Body of pancreas (tissue), 4 donors: ENCODE measurements around the gene UBAC2. TPM values are rescaled to one million over a fixed set of nuclear protein-coding genes. Genes with fewer than 3 reads are reported as not detected.

ENCODE experiments used
- ATAC-seq: fragments of 150-250 bp; one replicate; pipeline ENCODE4 v1.9.1; 2016
- DNase-seq, 4 donors: peaks; one replicate each; pipeline ENCODE4 v3.0.0-alpha.2; 2019
- H3K27ac ChIP-seq, 4 donors: fragments of 200-600 bp; sonication (generic); 1 replicate in 3 of 4; 2 replicates in 1 of 4; pipeline versions ENCODE4 v1.5.1 to v1.6.1; 2016 to 2019; ENCODE audit warnings: mild to moderate bottlenecking in 1 of 4, mixed read lengths in 1 of 4, moderate library complexity in 1 of 4
- H3K27me3 ChIP-seq, 2 donors: fragments of 200-600 bp; sonication (generic); one replicate each; pipeline ENCODE4 v1.6.0; 2016; ENCODE audit warnings: mild to moderate bottlenecking in 1 of 2
- H3K36me3 ChIP-seq, 2 donors: fragments of 200-600 bp; sonication (generic); replicated peaks in 1 of 2; 2 replicates each; pipeline ENCODE4 v1.5.1; 2016; ENCODE audit warnings: low read depth in 2 of 2; ENCODE audit not compliant: insufficient read depth in 1 of 2
- H3K4me1 ChIP-seq: fragments of 200-600 bp; sonication (generic); one replicate; pipeline ENCODE4 v1.6.0; 2016
- H3K4me3 ChIP-seq, 2 donors: fragments of 200-600 bp; sonication (generic); 1 replicate in 1 of 2; 2 replicates in 1 of 2; pipeline ENCODE4 v1.5.1; 2016 to 2019
- H3K9me3 ChIP-seq, 3 donors: fragments of 200-600 bp; sonication (generic); 1 replicate in 2 of 3; 2 replicates in 1 of 3; pipeline ENCODE4 v1.5.1; 2016
- POLR2A ChIP-seq, 3 donors: fragments of 450-650 bp; IDR thresholded peaks; one replicate each; pipeline ENCODE4 v1.6.1; 2016; ENCODE audit warnings: antibody characterized with exemption in 3 of 3, mild to moderate bottlenecking in 2 of 3
- WGBS, 2 donors: methylation state at CpG; one replicate each; pipeline ENCODE4 v1.1.5; 2017; 5-methylcytosine and 5-hydroxymethylcytosine counted together
- intact Hi-C: fragments of 100-400 bp; cut with DNase I; formaldehyde crosslinking; loops from one replicate; pipeline ENCODE4 v1.15.1; 2023
- microRNA counts, 2 donors: library from miRNA; unstranded; fragments of <30 nt; microRNA quantifications; one replicate each; lab custom pipeline; 2017
- microRNA-seq, 2 donors: library from miRNA; unstranded; fragments of <30 nt; microRNA quantifications; one replicate each; pipeline ENCODE4, GENCODE V29; 2016; ENCODE audit warnings: borderline number of aligned reads in 2 of 2, borderline replicate concordance in 2 of 2
- small RNA-seq: library from RNA; depleted of rRNA; stranded (forward); fragments of <200 nt; gene quantifications from one replicate; pipeline ENCODE3, GENCODE V24; 2016
- total RNA-seq, 2 donors: library from RNA; depleted of rRNA; stranded (reverse); fragments of >200 nt; gene quantifications; one replicate each; pipeline ENCODE4 v1.1.0, GENCODE V29; 2016
- TF ChIP-seq, protein P1 (sequence below), 7 experiments: fragments of 450-650 bp in 4 of 7; fragments of 200-600 bp in 3 of 7; sonication (generic) in 3 of 7; IDR thresholded peaks; one replicate each; pipeline ENCODE4 v1.5.1; 2016 to 2019; ENCODE audit warnings: antibody characterized with exemption in 7 of 7

Gene UBAC2
- total RNA-seq, 2 donors from 2014 or later: 21.4 to 27.2 TPM

DNA sequence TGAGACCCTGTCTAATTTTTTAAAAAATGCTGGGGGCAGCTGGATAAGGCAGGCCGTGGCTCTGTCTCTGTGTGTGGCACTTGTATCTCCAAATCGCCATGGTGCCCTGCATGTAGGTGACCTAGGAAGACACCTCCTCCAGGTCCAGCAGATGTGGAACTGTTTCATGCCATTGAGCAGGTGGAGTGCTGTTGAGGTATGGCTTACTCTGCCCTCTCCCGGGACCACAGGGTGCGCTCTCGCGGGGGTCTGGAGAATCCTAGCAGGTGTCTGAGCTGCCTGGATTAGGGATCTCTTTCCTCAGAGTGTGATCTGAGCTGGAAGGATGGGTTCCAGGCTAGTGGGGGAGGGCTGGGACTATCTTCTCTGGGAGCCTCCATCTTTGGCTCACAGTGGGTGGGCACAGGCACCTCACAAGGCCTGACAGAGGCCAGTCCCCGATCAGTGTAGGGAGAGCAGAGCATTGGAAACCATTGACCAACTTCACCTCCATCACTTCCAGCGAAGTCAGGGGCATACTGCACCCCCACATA is 233.0 kb downstream of the UBAC2 start:
- TF ChIP-seq, protein P1, sequence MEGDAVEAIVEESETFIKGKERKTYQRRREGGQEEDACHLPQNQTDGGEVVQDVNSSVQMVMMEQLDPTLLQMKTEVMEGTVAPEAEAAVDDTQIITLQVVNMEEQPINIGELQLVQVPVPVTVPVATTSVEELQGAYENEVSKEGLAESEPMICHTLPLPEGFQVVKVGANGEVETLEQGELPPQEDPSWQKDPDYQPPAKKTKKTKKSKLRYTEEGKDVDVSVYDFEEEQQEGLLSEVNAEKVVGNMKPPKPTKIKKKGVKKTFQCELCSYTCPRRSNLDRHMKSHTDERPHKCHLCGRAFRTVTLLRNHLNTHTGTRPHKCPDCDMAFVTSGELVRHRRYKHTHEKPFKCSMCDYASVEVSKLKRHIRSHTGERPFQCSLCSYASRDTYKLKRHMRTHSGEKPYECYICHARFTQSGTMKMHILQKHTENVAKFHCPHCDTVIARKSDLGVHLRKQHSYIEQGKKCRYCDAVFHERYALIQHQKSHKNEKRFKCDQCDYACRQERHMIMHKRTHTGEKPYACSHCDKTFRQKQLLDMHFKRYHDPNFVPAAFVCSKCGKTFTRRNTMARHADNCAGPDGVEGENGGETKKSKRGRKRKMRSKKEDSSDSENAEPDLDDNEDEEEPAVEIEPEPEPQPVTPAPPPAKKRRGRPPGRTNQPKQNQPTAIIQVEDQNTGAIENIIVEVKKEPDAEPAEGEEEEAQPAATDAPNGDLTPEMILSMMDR (IDR thresholded peaks at IDR 0.05): no peak
- TF ChIP-seq POLR2A (IDR thresholded peaks at IDR 0.05): no peak
- DNase-seq: no peak
- no peaks in the 10 kb centered on the region for H3K27me3 ChIP-seq
- H3K9me3 ChIP-seq: no peaks in the 10 kb centered on the region
- H3K36me3 ChIP-seq: no peaks in the 10 kb centered on the region
- no peak overlapping the region for H3K27ac ChIP-seq
- 41 to 81% methylated on average over 3 to 8 of the region's 8 CpGs for WGBS, 2 donors
- intact Hi-C loops: no loop called here
- H3K4me3 ChIP-seq: no peak overlapping the region
- peaks cover 7% of the 10 kb centered on the region for H3K4me1 ChIP-seq
- no peak for ATAC-seq

GRCh38 chr13:99434258-99434788 is 233.7 kb downstream of the UBAC2 start:
- no peak overlapping the region for H3K27ac ChIP-seq
- H3K9me3 ChIP-seq: no peaks in the 10 kb centered on the region
- TF ChIP-seq POLR2A (IDR thresholded peaks at IDR 0.05): no peak
- TF ChIP-seq, protein P1 (IDR thresholded peaks at IDR 0.05): no peak
- intact Hi-C loops: no loop called here
- ATAC-seq: no peak
- no peaks in the 10 kb centered on the region for H3K27me3 ChIP-seq
- peaks cover 7% of the 10 kb centered on the region for H3K4me1 ChIP-seq
- no peaks in the 10 kb centered on the region for H3K36me3 ChIP-seq
- H3K4me3 ChIP-seq: no peak overlapping the region
- 72 to 74% methylated on average over 16 to 17 of the region's 17 CpGs for WGBS, 2 donors
- DNase-seq: no peak

DNA sequence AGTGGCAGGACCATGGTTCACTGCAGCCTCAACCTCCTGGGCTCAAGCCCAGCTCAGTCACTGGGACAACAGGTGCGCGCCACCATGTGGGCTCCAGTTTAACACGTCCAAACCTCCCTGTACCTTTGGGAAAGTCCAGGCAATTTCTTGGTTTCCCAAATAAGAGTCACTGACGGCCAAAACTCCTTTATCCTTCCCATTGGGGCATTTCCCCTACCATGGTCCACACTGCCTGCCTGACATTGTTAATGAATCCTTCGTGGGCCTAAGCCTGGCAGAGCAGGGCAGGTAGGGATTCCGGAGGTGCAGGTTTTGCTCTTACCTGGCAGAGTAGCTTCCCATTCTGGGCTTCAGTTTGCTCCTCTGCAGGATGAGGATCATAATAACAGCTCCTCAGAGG is 234.5 kb downstream of the UBAC2 start:
- 88 to 90% methylated on average over 4 to 6 of the region's 6 CpGs for WGBS, 2 donors
- DNase-seq (no peak), ATAC-seq (no peak)
- H3K36me3 ChIP-seq: no peaks in the 10 kb centered on the region
- H3K4me3 ChIP-seq: no peak overlapping the region
- no peaks in the 10 kb centered on the region for H3K9me3 ChIP-seq
- TF ChIP-seq, protein P1 (IDR thresholded peaks at IDR 0.05): no peak
- TF ChIP-seq POLR2A (IDR thresholded peaks at IDR 0.05): no peak
- intact Hi-C loops: loop anchor here (5.0 kb wide), 1 partner anchor 258 kb away; no protein-coding TSS in a partner anchor
- no peak overlapping the region for H3K27ac ChIP-seq
- H3K27me3 ChIP-seq: no peaks in the 10 kb centered on the region
- H3K4me1 ChIP-seq: peaks cover 7% of the 10 kb centered on the region

DNA sequence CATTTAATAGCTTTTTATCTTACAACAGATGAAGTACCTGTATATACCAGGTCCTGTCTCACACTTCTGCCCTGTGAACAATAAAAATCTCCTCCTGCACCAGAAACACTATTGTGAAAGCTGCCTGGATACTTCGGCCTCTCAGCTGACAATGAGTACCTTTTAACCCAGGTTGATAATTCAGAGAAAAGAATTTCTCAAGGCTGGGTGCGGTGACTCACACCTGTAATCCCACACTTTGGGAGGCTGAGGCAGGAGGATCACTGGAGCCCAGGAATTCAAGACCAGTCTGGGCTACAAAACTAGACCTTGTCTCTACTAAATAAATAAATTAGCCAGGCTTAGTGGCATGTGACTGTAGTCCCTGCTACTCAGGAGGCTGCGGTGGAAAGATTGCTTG is 235.3 kb downstream of the UBAC2 start:
- Histone ChIP-seq H3K4me3 (no peak overlapping the region), H3K9me3 (no peaks in the 10 kb centered on the region), H3K27ac (no peak overlapping the region), H3K27me3 (no peaks in the 10 kb centered on the region), H3K4me1 (peaks cover 7% of the 10 kb centered on the region), H3K36me3 (no peaks in the 10 kb centered on the region)
- ATAC-seq (no peak), DNase-seq (no peak)
- intact Hi-C loops: loop anchor here (5.0 kb wide), 1 partner anchor 259 kb away; no protein-coding TSS in a partner anchor
- WGBS, 2 donors: 40 to 53% methylated on average over 3 of the region's 3 CpGs
- TF ChIP-seq, protein P1 (IDR thresholded peaks at IDR 0.05): no peak
- no peak for TF ChIP-seq POLR2A (IDR thresholded peaks at IDR 0.05)

MicroRNAs encoded within 50 kb of the gene (microRNA counts, 767-probe panel; counts per million panel counts)
- 0 to 736 counts per million in 2 donors for microRNA hsa-miR-623 (lab: Ali Mortazavi, UCI)

Small RNA genes lying within 50 kb of the gene (microRNA-seq; reads per million reads assigned to microRNA genes)
- 0 reads per million in 2 donors for gene MIR623

Small RNA genes lying within 50 kb of the gene (small RNA-seq; reads per million reads assigned to genes)
- not detected for gene MIR623
- not detected for gene RN7SKP9

Other genes starting within 250 kb of the UBAC2 start
- 10 to 100 TPM; 35.3 to 73.5 TPM for gene DOCK9, start 222.8 kb upstream of the UBAC2 start, total RNA-seq
- gene GPR18, start 57.5 kb downstream of the UBAC2 start, total RNA-seq: not detected
- gene GPR183, start 106.5 kb downstream of the UBAC2 start, total RNA-seq: 1 to 10 TPM in 1 of 2 donors, not detected in 1; 3.6 TPM